ENCODE results near the gene TXNL1. TPM values are rescaled to one million over a fixed set of nuclear protein-coding genes. Genes with fewer than 3 reads are reported as not detected.
"Not testable (repeated sequence)": the region's sequence is repeated elsewhere in the genome, so short reads cannot be mapped to it uniquely, and the experiment has no call there.

The TXNL1 gene
- total RNA-seq, 4 donors from 2014 or later = 100 to 125 (median 116) TPM

- ATAC-seq (peak; percentile 78 to 89), DNase-seq (no peak)
Observed at GRCh38 chr18:56661360-56662062, 23.1 kb upstream of the TXNL1 start.

GRCh38 chr18:56660655-56661054 is 22.3 kb upstream of the TXNL1 start:
- TF ChIP-seq CTCF (IDR thresholded peaks at IDR 0.05 in 4 of 5, conservative IDR thresholded peaks at IDR 0.05 in 1 of 5) = no peak
- intact Hi-C loops (cut with DNase I; ENCODE audit: low total_unique reads) = no loop called here
- Histone ChIP-seq H3K4me3 (no peak overlapping the region), H3K36me3 (no peaks in the 10 kb centered on the region), H3K4me1 (peaks cover 8 to 27% of the 10 kb centered on the region in 2 donors), H3K27me3 (no peaks in the 10 kb centered on the region), H3K27ac (no peak overlapping the region), H3K9me3 (no peaks in the 10 kb centered on the region)
- DNase-seq (no peak), ATAC-seq (peak in 1 of 2 donors; percentile 46)
- in situ Hi-C loops (cut with MboI; ENCODE audit: low sequenced_read_pairs in 4 of 4) = no loop called here

More at GRCh38 chr18:56661360-56662062, 23.1 kb upstream of the TXNL1 start:
- intact Hi-C loops (cut with DNase I; ENCODE audit: low total_unique reads) = no loop called here
- no peaks in the 10 kb centered on the region for H3K9me3 ChIP-seq
- H3K4me3 ChIP-seq = no peak overlapping the region
- no peaks in the 10 kb centered on the region for H3K36me3 ChIP-seq
- TF ChIP-seq CTCF (IDR thresholded peaks at IDR 0.05 in 4 of 5, conservative IDR thresholded peaks at IDR 0.05 in 1 of 5) (no peak), POLR2A (IDR thresholded peaks at IDR 0.05) (no peak)
- peaks cover 8 to 27% of the 10 kb centered on the region in 2 donors for H3K4me1 ChIP-seq
- no peaks in the 10 kb centered on the region for H3K27me3 ChIP-seq
- peak overlapping the region in 1 of 4 donors; percentile 41 for H3K27ac ChIP-seq
- in situ Hi-C loops (cut with MboI; ENCODE audit: low sequenced_read_pairs in 4 of 4) = no loop called here

GRCh38 chr18:56659111-56659510 is 20.7 kb upstream of the TXNL1 start:
- Histone ChIP-seq H3K27me3 (no peaks in the 10 kb centered on the region), H3K9me3 (no peaks in the 10 kb centered on the region), H3K27ac (no peak overlapping the region), H3K4me1 (peaks cover 8 to 27% of the 10 kb centered on the region in 2 donors), H3K4me3 (no peak overlapping the region), H3K36me3 (no peaks in the 10 kb centered on the region)
- intact Hi-C loops (cut with DNase I; ENCODE audit: low total_unique reads) (no loop called here), in situ Hi-C loops (cut with MboI; ENCODE audit: low sequenced_read_pairs in 4 of 4) (no loop called here)
- ATAC-seq (no peak), DNase-seq (no peak)
- no peak for TF ChIP-seq POLR2A (IDR thresholded peaks at IDR 0.05)
- TF ChIP-seq CTCF (IDR thresholded peaks at IDR 0.05 in 4 of 5, conservative IDR thresholded peaks at IDR 0.05 in 1 of 5) = no peak

- ATAC-seq (no peak), DNase-seq (no peak)
- no peaks in the 10 kb centered on the region for H3K27me3 ChIP-seq
- in situ Hi-C loops (cut with MboI; ENCODE audit: low sequenced_read_pairs in 4 of 4) = no loop called here
- H3K4me3 ChIP-seq = no peak overlapping the region
- intact Hi-C loops (cut with DNase I; ENCODE audit: low total_unique reads) = no loop called here
- H3K27ac ChIP-seq = no peak overlapping the region
- H3K9me3 ChIP-seq = no peaks in the 10 kb centered on the region
- no peak for TF ChIP-seq CTCF (IDR thresholded peaks at IDR 0.05 in 4 of 5, conservative IDR thresholded peaks at IDR 0.05 in 1 of 5)
- no peak for TF ChIP-seq POLR2A (IDR thresholded peaks at IDR 0.05)
- peaks cover 8 to 27% of the 10 kb centered on the region in 2 donors for H3K4me1 ChIP-seq
- no peaks in the 10 kb centered on the region for H3K36me3 ChIP-seq
Observed at GRCh38 chr18:56658261-56658660, 19.9 kb upstream of the TXNL1 start.

- H3K4me3 ChIP-seq; in situ Hi-C loops (cut with MboI; ENCODE audit: low sequenced_read_pairs in 4 of 4); ATAC-seq; DNase-seq; H3K27me3 ChIP-seq; intact Hi-C loops (cut with DNase I; ENCODE audit: low total_unique reads); H3K9me3 ChIP-seq; H3K27ac ChIP-seq; H3K36me3 ChIP-seq: not testable (repeated sequence)
- H3K4me1 ChIP-seq = peaks cover 13 to 20% of the 10 kb centered on the region in 2 donors
Observed at GRCh38 chr18:56654280-56654679, 15.9 kb upstream of the TXNL1 start.

All from gastrocnemius medialis (tissue), 4 donors.